Mesodermal cell (in vitro differentiated cells): ENCODE measurements around the gene ELP4.

Source experiments
- H3K27ac ChIP-seq: 2 replicates; pipeline ENCODE4 v1.7.0; 2013; ENCODE audit warnings: mild to moderate bottlenecking, low read depth, low read length, moderate library complexity; ENCODE audit not compliant: severe bottlenecking
- H3K36me3 ChIP-seq: 2 replicates; pipeline ENCODE4 v1.7.1; 2013; ENCODE audit warnings: mild to moderate bottlenecking, low read length, moderate library complexity; ENCODE audit not compliant: control insufficient read depth, insufficient read depth
- H3K4me1 ChIP-seq: one replicate; pipeline ENCODE4 v1.7.1; 2013; ENCODE audit warnings: mild to moderate bottlenecking, low read length; ENCODE audit not compliant: insufficient read depth, control insufficient read depth, poor library complexity, severe bottlenecking
- H3K4me3 ChIP-seq: 2 replicates; pipeline ENCODE4 v1.7.0; 2013; ENCODE audit warnings: low read length, control low read depth, mild to moderate bottlenecking; ENCODE audit not compliant: insufficient read depth, poor library complexity, severe bottlenecking; ENCODE audit errors: extremely low read depth
- H3K9me3 ChIP-seq: 2 replicates; pipeline ENCODE4 v1.7.1; 2013; ENCODE audit warnings: mild to moderate bottlenecking, low read length, moderate library complexity; ENCODE audit not compliant: control insufficient read depth
- WGBS, 2 experiments: methylation state at CpG; one replicate each; pipeline ENCODE4 v1.1.5; 2013; ENCODE audit warnings: missing lambda C conversion rate in 2 of 2; ENCODE audit not compliant: insufficient coverage in 2 of 2; 5-methylcytosine and 5-hydroxymethylcytosine counted together

ELP4 gene

DNA sequence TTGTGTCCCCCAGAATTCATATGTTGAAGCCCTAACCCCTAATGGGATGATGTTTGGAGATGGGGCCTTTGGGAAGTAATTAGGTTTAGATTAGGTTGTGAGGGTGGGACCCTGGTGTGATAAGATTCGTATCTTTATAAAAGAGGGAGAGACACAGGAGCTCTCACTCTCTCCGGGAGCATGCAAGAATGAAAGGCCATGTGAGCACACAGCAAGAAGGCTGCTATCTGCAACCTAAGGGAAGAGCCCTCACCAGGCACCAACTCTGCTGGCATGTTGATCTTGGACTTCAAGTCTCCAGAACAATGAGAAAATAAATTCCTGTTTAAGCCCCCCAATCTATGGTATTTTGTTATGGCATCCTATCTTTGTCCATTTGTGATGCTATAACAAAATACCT lies 97.3 kb downstream of the ELP4 start:
- Histone ChIP-seq H3K9me3 (no peaks in the 10 kb centered on the region), H3K4me1 (no peaks in the 10 kb centered on the region), H3K36me3 (no peaks in the 10 kb centered on the region), H3K27ac (no peak overlapping the region), H3K4me3 (no peak overlapping the region)
- 83% methylated on average over 2 of the region's 2 CpGs for WGBS, 2 experiments

DNA sequence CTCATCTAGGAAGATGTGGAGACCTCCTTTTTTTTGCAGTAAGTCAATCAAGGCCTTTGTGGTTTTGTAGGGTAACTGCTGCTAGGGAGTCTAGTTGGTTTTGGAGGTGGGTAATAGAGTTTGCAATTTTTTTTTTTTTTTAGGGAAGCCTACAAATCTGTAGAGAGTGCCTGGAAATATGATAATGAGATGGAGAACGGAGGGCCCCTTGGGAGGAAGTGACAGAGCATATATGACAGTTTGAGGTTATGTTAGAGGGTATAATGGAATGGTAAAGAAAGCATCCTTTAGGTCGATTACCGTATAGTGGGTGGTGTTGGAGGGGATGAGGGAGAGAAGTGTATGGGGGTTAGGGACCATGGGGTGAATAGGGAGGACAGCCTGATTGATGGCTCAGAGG lies 98.3 kb downstream of the ELP4 start:
- H3K4me1 ChIP-seq = no peaks in the 10 kb centered on the region
- H3K36me3 ChIP-seq = no peaks in the 10 kb centered on the region
- H3K27ac ChIP-seq = no peak overlapping the region
- H3K4me3 ChIP-seq = no peak overlapping the region
- H3K9me3 ChIP-seq = no peaks in the 10 kb centered on the region
- 94 to 97% methylated on average over 3 of the region's 3 CpGs for WGBS, 2 experiments

DNA sequence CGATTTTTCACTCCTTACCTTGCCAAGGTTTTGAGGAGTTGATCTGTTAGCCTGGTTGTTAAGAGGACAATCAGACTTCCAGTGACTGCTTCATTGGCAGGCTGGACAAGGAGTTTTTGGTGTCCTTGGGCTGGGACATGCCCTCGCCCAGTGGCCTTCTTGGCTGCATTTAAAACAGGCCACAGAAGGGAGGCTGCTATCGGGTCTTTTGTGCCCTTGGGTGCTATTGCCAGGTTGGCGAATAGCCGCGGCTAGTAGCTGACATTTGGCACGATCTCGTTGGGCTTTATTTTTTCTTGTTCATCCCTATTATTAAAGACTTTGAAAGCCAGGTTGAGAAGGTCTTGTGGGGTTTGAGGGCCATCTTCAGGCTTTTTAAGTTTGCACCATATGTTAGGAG lies 99.4 kb downstream of the ELP4 start:
- Histone ChIP-seq H3K4me3 (no peak overlapping the region), H3K4me1 (no peaks in the 10 kb centered on the region), H3K36me3 (no peaks in the 10 kb centered on the region), H3K27ac (no peak overlapping the region), H3K9me3 (no peaks in the 10 kb centered on the region)
- WGBS, 2 experiments = 68 to 83% methylated on average over 2 to 8 of the region's 8 CpGs

DNA sequence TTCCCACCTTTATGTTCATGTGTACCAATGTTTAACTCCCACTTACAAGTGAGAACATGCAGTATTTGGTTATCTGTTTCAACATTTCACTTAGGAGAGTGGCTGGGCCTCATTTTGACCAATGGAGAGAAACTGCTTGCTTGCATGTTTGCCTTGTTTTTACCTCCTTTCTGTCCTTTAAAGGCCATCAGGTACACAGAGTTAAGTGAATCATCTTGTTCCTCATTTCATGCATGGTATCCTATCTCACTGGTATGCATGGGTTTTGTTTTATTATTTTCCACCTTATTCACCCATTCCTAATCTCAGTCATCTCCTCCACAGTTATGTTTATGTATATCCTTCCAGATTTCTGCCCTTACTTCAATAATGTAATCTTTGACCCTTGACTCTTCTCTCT lies 101.0 kb downstream of the ELP4 start:
- Histone ChIP-seq H3K27ac (no peak overlapping the region), H3K9me3 (no peaks in the 10 kb centered on the region), H3K4me1 (no peaks in the 10 kb centered on the region), H3K36me3 (no peaks in the 10 kb centered on the region), H3K4me3 (no peak overlapping the region)

DNA sequence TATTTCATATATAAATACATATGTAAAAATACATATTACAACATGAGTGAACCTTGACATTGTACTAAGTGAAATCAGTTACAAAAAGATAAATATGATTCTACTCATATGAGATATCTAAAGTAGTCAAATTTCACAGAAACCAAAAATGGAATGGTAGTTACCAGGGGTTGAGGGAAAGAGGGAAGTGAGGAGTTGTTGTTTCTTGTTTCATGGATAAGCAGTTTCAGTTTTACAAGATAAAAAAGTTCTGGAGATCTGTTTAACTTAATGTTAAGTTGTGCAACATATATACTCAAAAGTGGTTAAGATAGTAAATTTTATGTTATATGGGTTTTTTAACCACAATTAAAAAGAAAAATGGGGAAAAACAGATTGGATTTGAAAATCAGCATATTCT lies 107.7 kb downstream of the ELP4 start:
- Histone ChIP-seq H3K4me3 (no peak overlapping the region), H3K36me3 (no peaks in the 10 kb centered on the region), H3K4me1 (no peaks in the 10 kb centered on the region), H3K27ac (no peak overlapping the region), H3K9me3 (no peaks in the 10 kb centered on the region)

DNA sequence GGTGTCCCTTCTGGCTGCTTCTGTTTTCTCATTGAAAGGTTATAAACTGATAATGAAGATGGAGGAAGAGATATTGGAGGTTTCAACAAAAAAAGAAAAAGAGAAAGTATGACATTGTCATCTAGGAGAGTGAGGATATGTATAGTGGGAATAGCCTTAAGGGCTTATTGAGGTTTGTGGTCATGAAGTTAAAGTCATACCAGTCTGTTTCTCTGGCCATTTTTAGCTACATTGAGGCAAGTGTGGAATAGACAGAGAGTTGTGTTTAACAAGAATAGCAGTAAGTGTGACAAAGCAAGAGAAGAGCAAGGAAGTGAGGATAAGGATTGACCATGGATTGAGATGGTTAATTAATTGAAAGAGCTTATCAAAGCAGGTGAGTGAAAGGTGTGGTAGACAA lies 110.4 kb downstream of the ELP4 start:
- H3K4me1 ChIP-seq = no peaks in the 10 kb centered on the region

GRCh38 chr11:31620434-31620833 lies 110.9 kb downstream of the ELP4 start:
- H3K4me1 ChIP-seq = no peaks in the 10 kb centered on the region
- no peak overlapping the region for H3K4me3 ChIP-seq

More for the DNA sequence above, 110.4 kb downstream of the ELP4 start:
- Histone ChIP-seq H3K27ac (no peak overlapping the region), H3K4me3 (no peak overlapping the region), H3K9me3 (no peaks in the 10 kb centered on the region), H3K36me3 (no peaks in the 10 kb centered on the region)

DNA sequence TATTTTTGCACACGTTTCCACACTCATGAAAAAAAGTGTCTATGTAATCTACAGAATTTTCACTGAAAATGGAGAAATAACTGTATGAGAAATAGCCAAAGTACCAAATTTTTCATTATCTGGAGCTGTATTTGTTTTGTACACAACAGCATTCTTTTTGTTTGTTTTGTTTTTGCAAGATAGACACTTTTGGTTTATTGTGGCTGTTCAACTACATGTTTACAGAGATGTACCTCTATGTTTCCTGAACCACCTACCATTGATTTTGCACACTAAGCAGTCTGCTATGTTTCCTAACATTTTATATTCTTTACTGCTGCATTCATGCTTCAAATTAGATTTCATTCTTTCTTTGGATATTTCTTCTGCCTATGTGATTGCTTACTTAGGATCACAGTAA lies 116.3 kb downstream of the ELP4 start:
- no peak overlapping the region for H3K27ac ChIP-seq
- WGBS, 2 experiments = no CpG with 5 or more reads among the region's 1 CpG
- H3K9me3 ChIP-seq = no peaks in the 10 kb centered on the region
- no peaks in the 10 kb centered on the region for H3K36me3 ChIP-seq
- H3K4me1 ChIP-seq = no peaks in the 10 kb centered on the region
- no peak overlapping the region for H3K4me3 ChIP-seq

More at GRCh38 chr11:31620434-31620833, 110.9 kb downstream of the ELP4 start:
- H3K27ac ChIP-seq = no peak overlapping the region
- no peaks in the 10 kb centered on the region for H3K36me3 ChIP-seq
- no peaks in the 10 kb centered on the region for H3K9me3 ChIP-seq

DNA sequence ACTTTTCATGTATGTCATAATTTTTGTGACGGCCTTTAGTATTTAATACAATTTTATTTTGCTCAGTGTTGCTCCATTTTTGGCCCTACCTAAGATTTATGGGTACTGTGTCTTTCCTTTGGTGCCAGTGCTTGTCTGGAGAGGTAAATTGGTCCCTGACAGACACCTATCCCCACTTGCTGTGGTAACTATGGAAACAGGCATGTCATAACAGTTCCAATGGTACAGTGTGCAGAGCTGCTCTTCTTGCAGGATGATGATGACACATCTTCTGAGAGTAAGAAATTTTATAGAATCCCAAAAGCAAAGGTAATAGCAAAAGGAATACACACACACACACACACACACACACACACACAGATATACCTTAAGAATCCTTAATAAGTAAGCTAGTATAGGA lies 118.5 kb downstream of the ELP4 start:
- Histone ChIP-seq H3K36me3 (no peaks in the 10 kb centered on the region), H3K9me3 (no peaks in the 10 kb centered on the region), H3K4me1 (no peaks in the 10 kb centered on the region), H3K4me3 (no peak overlapping the region), H3K27ac (no peak overlapping the region)
- WGBS, 2 experiments = no CpG with 5 or more reads among the region's 1 CpG

DNA sequence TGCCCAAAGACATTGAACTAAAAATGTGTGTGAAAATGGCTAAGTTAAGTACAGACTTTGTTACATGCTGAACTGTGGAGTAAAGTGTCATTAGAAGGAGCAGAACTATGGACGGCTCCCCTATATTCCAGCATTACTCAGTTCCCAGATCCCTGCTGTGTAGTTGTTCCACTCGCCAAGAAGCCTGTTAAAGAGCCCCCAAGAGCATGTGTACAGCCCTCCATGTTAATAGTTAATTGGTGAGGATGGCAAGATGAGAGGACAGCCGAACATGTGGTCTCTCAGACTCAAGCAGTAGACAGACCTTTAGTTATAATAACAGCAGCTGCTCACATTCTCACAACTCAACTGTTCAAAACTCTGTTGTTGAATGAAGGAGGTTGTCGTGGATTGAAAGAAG lies 127.4 kb downstream of the ELP4 start:
- Histone ChIP-seq H3K9me3 (no peaks in the 10 kb centered on the region), H3K36me3 (no peaks in the 10 kb centered on the region), H3K4me1 (no peaks in the 10 kb centered on the region), H3K27ac (no peak overlapping the region), H3K4me3 (no peak overlapping the region)
- WGBS, 2 experiments = 50% methylated on average over 2 of the region's 4 CpGs; no CpG with 5 or more reads in 1 of the 2 experiments

- Histone ChIP-seq H3K27ac (no peak overlapping the region), H3K4me3 (no peak overlapping the region), H3K36me3 (no peaks in the 10 kb centered on the region), H3K9me3 (no peaks in the 10 kb centered on the region), H3K4me1 (no peaks in the 10 kb centered on the region)
Measured at GRCh38 chr11:31640611-31641010, 131.0 kb downstream of the ELP4 start.

- no peaks in the 10 kb centered on the region for H3K9me3 ChIP-seq
- H3K27ac ChIP-seq = no peak overlapping the region
- no CpG with 5 or more reads among the region's 3 CpGs for WGBS, 2 experiments
- H3K4me1 ChIP-seq = peaks cover 4% of the 10 kb centered on the region
- H3K36me3 ChIP-seq = no peaks in the 10 kb centered on the region
- no peak overlapping the region for H3K4me3 ChIP-seq
Measured at GRCh38 chr11:31641477-31642062, 132.0 kb downstream of the ELP4 start.
